ENCODE data around the gene KMT2C.
"Not testable (repeated sequence)": the region's sequence is repeated elsewhere in the genome, so short reads cannot be mapped to it uniquely, and the experiment has no call there.

The KMT2C gene

GRCh38 chr7:152355474-152356057, 80.2 kb downstream of the KMT2C start:
- DNase-seq (ENCODE audit: low spot score): no peak

- DNase-seq (ENCODE audit: low spot score): no peak
These were observed 81.7 kb downstream of the KMT2C start for GRCh38 chr7:152354061-152354460.

GRCh38 chr7:152353281-152353680, 82.5 kb downstream of the KMT2C start:
- DNase-seq (ENCODE audit: low spot score): not testable (repeated sequence)

DNA sequence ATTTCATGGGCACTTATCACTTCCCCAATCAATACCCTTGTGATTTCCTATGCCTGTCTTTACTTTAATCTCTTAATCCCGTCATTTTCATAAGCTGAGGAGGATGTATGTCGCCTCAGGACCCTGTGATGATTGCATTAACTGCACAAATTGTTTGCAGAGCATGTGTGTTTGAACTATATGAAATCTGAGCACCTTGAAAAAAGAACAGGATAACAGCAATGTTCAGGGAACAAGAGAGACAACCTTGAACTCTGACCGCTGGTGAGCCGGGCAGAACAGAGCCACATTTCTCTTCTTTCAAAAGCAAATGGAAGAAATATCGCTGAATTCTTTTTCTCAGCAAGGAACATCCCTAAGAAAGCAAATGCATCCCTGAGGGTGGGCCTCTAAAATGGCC, 84.1 kb downstream of the KMT2C start:
- not testable (repeated sequence) for DNase-seq (ENCODE audit: low spot score)

- no peak for DNase-seq (ENCODE audit: low spot score)
These were observed 84.6 kb downstream of the KMT2C start for GRCh38 chr7:152351168-152351567.

GRCh38 chr7:152347888-152348287, 87.9 kb downstream of the KMT2C start:
- DNase-seq (ENCODE audit: low spot score): no peak

GRCh38 chr7:152344253-152344652, 91.5 kb downstream of the KMT2C start:
- no peak for DNase-seq (ENCODE audit: low spot score)

DNA sequence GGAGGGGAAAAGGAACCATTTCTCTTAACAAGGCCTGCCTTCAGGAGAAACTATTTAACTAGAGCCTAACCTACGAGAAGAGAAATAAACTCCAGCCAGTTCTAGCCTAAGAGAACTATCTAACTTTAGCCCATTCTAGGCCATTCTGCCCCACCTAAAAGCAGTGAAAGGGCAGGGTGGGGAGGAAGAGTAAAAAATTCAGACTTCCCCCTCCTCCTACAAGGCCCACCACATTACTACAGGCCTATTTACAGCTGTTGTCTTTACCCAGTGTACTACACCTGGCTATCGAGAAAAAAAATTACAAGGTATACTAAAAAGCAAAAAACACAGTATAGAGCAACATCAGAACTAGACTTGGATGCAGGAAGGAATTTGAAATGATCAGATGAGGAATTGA, 93.0 kb downstream of the KMT2C start:
- DNase-seq (ENCODE audit: low spot score): no peak

GRCh38 chr7:152341914-152342236, 93.9 kb downstream of the KMT2C start:
- DNase-seq (ENCODE audit: low spot score): no peak

GRCh38 chr7:152341039-152341913, 94.5 kb downstream of the KMT2C start:
- peak; percentile 34 for DNase-seq (ENCODE audit: low spot score)

GRCh38 chr7:152340161-152340560, 95.6 kb downstream of the KMT2C start:
- DNase-seq (ENCODE audit: low spot score): no peak

- DNase-seq (ENCODE audit: low spot score): no peak
These were observed 97.2 kb downstream of the KMT2C start for GRCh38 chr7:152338561-152338960.

DNA sequence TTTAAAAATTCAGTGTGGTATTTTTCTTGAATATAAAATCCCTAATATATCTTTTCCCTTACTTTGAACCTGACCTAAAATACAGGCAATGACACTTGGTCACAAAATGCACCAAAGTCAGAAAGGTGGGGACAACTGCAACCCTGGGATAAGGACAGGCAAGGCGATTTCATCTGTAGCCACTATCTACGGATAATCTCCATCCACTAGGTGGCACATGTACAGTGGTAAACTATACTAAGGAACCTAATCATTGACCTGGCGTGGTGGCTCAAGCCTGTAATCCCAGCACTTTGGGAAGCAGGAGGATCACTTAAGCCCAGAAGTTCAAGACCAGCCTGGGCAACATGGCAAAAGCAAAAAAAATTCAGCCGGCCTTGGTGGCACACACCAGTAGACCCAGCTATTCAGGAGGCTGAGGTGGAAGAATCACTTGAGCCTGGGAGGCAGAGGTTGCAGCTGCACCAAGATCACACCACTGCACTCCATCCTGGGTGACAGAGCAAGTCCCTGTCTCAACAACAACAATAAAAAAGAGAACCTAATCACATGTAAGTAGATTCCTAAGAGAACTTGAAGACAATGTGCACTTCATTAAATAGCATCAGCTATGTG, 98.9 kb downstream of the KMT2C start:
- no peak for DNase-seq (ENCODE audit: low spot score)

- no peak for DNase-seq (ENCODE audit: low spot score)
These were observed 99.8 kb downstream of the KMT2C start for GRCh38 chr7:152335900-152336571.

GRCh38 chr7:152333134-152333533, 102.7 kb downstream of the KMT2C start:
- no peak for DNase-seq (ENCODE audit: low spot score)

- DNase-seq (ENCODE audit: low spot score): no peak
These were observed 105.0 kb downstream of the KMT2C start for GRCh38 chr7:152330827-152331226.

DNA sequence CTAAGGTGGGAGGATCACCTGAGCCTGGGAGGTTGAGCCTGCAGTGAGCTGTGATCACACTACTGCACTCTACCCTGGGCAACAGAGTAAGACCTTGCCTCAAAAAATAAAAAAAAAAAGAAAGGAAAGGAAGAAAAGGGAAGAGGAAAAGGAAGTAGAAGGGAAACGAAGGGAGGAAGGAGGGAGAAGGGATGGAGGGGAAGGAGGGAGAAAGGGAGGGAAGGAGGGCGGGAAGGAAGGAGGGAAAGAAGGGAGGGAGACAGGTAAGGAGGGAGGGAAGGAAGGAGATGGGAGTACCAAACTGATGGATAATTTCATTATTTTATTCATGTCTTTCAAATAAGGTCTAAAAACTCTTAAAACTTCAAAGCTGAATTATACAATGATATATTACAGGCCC, 106.3 kb downstream of the KMT2C start:
- DNase-seq (ENCODE audit: low spot score): no peak

DNA sequence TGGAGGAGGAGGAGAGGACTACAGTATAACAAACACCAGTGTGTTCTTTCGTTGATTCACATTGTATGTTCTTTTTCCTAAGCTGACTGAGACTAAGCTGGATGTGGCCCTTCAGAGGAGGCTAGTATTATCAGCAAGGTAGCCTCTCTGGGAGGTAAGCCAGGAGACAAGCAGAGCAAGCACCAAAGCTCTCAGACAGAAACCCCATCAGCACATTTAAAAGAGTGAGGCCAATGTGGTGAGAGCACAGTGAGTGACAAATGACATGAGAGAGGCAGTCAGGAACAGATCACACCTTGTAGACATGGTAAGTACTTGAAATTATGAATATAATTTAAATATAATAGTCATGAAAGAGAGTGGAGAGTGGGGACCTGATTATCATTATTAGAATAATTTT, 107.6 kb downstream of the KMT2C start:
- no peak for DNase-seq (ENCODE audit: low spot score)

DNA sequence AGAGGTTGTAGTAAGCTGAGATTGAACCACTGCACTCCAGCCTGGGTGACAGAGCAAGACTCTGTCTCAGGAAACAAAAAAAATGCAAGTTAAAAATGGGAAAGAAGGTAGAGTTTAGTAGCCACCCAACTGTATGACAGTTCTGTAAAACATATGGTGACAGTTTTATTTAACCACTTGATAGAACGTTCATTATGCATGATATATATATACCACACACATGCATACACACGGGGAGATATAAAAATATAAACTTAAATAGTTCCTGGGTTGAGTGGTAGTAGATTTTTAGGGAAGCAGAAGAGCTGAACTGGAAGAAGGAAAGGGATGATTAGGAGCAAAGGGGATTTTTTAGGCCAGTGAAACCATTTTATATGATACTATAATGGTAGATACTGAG, 120.0 kb downstream of the KMT2C start:
- no peak for DNase-seq (ENCODE audit: low spot score)

DNA sequence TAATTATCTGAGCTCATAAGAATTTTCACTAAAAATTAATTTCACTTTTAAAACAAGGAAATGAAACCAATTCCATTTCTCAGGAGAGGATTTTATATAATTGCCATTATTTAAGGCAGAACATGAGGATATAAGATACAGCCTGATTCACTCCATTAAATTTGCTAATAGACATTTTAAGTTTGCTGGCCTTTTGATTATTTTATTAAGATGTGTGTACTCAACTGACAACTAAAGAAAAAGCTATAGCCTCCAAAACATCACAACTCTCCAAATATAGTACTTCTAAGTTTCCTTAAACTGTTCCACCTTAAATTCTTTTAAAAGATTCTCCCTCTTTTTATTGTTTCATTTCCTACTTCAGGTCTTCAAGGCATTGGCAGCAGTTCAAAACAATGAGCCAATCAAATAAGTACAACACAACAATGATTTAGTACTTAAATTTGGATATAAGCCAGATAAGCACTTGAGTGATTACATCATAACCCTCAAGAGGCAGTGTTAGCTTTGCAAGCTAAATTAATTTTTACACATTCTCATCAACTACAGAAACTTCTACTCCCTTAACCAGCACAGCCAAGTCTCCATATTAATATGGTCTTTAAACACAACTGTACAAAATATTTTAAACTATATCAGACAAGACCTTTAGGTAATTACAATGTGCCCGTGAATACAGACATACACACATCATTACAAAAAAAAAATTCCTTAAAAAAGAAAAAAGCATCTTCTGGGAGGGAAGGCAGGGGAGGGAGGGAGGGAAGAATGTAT, 121.8 kb downstream of the KMT2C start:
- DNase-seq (ENCODE audit: low spot score): peak; percentile 56

GRCh38 chr7:152313217-152313616, 122.6 kb downstream of the KMT2C start:
- DNase-seq (ENCODE audit: low spot score): no peak

DNA sequence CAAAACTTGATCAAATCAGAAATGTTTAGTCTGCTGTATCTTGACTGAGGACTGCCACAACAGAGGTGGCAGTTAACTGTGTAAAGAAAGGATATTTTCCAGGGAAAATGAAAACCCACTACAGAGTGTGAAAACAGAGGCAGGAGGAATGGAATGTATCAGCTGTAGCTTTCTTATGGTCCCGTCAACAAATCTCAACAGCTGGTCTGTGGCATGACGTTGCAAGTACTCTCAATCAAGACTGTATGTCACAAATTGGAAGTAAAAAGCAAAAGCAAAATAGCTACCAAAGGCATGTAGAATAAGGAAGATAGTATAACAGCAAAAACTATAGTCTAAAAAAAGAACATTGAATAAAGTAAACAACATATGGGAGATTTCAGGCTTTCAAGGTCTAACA, 123.5 kb downstream of the KMT2C start:
- DNase-seq (ENCODE audit: low spot score): no peak
